GM18858 (cell line): ENCODE data around the gene ADAM17.

ENCODE experiments used
- ATAC-seq: cut with Tn5 transposase; IDR thresholded peaks from one replicate; pipeline ENCODE4 v1.9.1; 2021; ENCODE audit not compliant: unreplicated experiment

The ADAM17 gene

DNA sequence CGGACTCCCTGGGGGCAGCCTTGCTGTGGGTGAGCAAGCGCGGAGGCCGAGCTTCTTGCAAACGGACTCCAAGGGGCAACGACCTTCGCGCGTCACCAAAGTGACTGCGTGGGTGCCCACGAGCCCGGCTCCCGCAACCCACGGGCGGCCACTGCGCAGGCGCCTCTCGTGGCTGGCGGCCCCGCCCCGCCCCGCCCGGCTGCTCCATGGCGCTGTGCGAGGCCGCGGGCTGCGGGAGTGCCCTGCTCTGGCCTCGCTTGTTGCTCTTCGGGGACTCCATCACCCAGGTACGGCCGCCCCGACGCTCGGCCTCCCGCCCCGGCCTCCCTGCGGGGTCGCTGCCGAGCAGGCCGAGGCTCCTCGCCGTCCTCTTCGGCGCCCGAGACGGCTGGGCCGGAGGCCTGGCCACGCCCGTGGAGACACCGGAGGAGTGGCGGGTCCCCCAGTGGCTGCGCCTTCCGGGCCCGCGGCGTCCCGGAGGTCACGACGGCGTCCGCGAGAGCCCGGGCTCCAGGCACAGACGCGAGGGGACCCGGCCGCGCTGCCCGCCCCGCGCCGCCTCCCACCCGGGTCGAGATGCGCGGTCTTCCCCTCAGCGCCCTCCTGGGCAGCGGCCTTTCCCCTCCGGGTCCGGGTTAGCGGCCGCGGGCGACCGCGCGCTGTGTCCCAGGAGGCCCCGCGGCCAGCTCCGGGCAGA, 81.1 kb downstream of the ADAM17 start, which contains the start of gene IAH1:
IAH1 (plus strand) TSS at position 191 of the 697 bp plus-strand sequence; CDS start at position 207, 16 bp downstream.
- ATAC-seq: peak; percentile 67

DNA sequence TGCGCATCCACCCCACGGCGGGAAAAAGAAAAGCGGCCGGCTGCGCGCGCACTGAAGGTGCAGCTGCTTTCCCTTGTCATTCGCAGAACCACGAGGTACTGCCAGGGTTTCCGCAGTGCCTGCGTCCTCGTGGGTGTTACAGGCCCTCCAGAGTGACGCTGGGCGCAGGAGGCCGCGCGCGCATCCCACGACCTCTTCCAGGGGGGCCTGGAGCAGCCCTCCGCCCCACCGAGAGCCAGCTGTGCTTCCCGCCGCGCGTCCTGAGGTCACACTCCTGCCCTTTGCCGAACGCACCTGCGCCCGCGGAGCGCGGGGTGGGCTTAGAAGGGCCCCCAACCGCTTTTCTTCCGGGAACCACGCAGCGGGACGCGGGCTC, 81.7 kb downstream of the ADAM17 start:
- ATAC-seq: no peak

DNA sequence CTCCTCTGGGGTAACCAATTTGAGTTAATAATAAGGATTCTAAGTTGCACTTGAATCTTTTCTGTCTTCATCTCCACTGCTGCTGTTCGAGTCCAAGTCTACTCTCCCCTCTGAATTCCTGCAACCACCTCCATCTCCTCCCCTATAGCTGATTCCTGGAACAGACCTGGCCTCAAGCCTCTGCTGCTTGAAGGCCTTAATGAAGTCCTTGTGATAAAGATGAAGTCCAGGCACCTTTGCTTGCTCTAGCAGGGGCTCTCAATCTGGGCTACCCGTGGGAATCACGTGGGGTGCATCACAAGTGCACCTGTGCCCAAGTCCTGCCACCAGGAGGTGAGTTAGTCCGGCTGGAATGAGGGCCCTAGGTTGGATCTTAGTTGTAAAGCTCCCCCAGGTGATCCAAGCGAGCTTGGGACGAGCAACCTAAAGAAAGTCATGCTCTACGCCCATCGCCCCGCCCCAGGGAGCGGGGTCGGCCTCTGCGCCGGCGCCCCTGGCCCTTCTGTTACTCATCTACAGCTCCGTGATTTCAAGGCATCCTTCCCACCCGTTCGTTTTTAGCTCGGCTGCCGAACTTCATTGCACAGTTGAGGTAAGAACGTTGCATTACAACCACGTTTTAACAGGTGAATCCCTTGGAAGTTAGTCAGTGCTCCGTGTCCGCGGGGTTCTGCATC, 82.2 kb downstream of the ADAM17 start:
- ATAC-seq: no peak

DNA sequence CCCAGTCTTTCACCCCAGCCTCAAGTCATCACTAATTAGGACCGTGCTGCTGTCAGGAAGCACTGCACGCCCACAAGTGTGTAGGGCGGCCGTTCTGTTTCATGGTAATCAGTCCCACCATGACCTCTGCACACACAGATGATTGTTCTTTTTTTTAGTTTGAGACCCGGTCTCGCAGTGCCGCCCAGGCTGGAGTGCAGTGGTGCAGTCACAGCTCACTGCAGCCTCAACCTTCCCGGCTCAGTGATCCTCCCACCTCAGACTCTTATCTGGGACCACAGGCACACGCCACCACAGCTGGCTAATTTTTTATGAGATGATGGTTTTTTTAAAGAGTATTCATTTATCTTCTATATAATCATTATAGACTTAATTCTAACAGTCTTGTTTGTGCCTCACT, 83.1 kb downstream of the ADAM17 start:
- ATAC-seq: no peak

DNA sequence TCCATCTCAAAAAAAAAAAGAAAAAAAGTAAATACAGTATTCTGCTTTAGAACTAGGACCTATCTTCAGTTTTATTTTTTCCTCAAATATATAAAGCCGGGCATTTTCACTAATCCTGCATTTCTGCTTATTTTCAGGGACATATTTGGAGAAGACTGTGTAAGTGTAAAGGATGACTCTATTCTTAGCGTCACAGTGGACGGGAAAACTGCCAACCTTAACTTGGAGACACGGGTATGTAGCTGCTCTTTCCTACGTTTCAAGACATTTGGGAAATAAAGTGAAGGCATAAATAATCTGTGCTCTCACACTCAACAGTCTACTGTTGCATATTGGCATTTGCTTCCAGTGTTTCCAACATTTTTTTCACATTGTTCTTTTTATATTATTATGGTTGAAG, 84.4 kb downstream of the ADAM17 start:
- ATAC-seq: no peak

DNA sequence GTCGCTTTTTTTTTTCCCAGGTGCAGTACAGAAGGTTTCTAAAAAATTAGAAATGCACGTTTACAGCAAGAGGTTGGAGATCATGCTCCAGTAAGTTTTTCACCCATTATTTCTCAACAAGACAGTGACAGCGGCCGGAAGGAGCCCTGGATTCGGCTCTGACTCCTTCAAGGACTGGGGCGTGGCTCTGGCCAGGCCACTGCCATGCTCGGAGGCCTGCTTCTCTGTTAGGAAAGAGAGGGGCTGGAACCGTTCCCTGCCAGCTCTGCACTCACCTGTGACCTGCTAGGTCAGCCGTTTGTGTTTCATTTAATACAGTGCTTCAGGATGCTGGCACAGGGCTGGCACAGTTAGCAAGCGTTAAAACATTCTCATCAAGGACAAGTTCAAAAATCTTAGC, 87.9 kb downstream of the ADAM17 start:
- ATAC-seq: no peak

DNA sequence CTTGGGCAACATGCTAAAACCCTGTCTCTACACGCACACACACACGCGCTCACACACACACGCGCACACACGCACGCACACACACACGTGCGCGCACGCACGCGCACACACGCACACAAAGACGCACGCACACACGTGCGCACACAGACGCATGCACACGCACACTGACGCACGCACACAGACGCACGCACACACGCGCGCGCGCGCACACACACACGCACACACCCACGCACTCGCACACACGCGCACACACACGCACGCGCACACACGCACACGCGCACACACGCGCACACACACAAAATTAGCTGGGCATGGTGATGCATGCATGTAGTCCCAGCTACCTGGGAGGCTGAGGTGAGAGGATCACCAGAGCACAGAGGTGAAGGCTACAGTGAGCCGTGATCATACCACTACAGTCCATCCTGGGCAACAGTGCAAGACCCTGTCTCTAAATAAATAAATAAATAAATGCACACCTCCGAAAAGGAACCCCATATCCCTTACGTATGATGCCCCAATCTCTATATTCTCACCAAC, 89.4 kb downstream of the ADAM17 start:
- no peak for ATAC-seq

DNA sequence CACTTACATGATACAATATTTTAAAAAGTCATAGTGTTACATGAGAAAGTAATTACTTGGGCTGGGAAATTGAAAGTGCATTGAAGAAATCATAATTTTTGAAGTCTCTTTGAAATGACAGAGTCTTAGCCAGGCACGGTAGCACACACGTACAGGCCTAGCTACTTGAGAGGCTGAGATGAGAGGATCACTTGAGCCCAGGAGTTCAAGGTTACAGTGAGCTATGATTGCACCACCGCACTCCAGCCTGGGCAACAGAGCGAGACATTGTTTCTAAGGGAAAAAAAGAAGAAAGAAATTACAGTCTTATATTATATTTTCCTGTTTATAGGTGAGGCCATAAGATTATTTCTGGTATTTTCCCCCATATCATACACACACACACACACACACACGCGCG, 90.5 kb downstream of the ADAM17 start:
- ATAC-seq: no peak

DNA sequence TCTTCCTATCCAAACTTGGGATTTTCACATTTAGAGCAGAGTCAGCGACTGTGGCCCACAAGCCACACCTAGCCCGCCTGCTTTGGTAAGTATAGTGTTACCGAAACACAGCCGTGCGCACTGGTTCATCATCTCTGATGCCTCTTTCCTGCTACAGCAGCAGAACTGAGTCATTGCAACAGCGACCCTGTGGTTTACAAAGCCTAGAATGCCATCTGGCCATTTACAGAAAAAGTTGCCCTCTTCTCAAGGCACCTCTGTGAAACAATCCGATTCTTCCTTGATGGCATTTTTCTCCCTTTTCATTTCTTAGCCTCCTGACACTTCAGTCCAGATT, 92.0 kb downstream of the ADAM17 start:
- ATAC-seq: no peak

DNA sequence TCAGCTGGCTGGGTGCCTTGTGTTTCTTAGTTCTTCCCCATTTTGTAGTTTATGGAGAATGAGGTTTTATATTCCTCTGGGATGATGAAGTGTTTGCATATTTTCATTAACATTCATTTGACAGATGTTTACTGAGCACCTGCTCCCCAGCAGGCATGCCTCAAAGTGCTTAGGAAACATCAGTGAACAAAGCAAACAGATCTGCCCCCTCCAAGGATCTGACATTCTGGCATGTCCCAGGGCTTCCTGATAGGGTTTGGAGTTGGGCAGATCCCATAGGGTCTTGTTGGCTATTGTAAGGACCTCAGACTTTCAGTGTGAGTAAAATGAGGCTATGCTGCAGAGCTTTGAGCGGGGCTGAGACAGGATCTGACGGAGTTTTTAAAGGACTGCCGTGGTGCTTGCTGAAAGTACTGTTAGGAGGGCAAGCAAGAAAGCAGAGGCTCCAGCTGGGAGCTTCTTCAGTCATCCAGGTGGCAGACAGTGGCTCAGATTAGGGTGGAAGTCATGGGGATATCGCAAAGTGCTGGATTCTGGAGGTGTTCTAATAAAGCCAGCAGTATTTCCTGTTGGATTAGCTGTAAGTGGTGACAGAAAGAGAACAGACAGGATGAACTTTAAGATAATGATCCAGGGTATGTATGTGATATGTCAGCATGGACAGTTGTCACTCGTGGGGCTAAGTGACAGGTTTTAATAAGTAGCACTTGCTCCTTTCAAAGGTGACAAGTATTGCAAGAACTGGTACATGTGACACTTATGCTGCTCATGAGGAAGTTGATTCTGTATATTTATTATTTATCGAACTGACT, 92.5 kb downstream of the ADAM17 start:
- no peak for ATAC-seq

DNA sequence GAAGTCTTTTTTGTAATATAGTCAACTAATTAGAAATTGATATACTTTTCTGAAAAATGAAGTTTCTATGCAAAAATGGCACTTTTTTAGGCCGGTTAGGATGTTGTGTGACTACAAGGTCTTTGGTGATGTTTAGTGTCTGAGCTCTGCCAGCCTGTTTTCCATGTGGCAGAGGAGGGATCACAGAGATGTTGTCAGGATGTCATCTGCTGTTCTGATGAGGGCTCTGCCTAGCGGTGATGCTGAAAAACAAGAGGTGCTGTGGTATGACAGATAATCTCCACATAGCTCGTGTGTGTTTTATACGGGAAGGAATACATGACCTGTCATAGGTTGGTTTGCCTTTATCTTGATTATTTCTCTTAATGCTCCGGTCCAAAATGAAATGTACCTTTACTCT, 93.3 kb downstream of the ADAM17 start:
- ATAC-seq: no peak

DNA sequence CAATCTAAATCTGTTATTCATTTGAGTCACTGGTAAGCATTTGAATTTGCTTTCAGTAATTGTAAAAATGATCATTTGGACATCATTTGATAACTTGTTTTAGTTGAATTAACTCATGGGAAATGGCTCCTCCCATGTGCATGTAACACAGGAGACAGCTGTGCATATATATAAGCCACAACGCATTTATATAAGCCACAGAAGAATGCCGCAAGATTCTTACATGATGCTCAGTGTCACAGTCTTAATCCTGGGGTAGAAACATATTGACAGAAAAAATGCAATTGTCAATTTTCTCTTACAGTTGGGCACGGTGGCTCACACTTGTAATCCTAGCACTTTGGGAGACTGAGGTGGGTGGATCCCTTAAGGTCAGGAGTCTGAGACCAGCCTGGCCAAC, 94.6 kb downstream of the ADAM17 start:
- ATAC-seq: no peak

DNA sequence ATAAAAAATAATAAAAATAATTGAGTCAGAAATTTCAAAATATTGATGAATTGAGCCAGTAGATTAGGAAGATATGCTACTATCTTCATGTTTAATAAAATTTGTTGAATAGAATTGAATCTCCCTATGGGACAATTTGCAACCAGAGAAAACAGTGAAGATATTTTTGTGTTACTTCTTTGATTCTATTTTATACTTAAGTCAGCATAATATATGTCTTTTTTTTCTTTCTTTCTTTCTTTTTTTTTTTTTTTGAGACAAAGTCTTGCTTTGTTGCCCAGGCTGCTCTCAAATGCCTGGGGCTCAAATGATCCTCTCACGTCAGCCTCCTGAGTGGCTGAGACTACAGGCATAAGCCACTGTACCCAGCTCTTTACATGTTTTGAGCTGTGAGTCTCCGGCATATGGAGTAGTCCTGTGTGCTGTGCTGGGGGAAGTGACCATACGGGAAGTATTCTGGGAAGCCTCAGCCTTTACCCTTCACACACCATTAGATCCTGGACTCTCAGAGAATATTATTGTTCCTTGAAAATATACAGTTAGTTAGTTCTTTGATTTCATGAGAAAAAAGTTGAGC, 95.1 kb downstream of the ADAM17 start:
- ATAC-seq: no peak

DNA sequence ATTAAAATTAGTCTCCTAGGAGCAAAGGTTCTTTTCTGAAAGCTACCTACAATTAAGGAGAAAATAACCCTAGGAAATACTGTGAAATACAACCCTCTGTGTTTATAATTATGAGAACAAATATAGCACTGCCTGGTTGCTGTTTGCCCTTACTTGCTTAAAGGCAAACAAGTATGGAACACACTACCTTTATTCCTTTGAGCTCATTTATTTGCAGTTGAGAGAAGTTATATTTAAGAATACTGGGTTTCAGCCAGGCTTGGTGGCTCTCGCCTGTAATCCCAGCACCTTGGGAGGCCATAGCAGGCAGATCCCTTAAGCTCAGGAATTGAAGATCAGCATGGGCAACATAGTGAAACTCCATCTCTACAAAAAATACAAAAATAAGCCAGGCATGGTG, 104.4 kb downstream of the ADAM17 start:
- no peak for ATAC-seq

DNA sequence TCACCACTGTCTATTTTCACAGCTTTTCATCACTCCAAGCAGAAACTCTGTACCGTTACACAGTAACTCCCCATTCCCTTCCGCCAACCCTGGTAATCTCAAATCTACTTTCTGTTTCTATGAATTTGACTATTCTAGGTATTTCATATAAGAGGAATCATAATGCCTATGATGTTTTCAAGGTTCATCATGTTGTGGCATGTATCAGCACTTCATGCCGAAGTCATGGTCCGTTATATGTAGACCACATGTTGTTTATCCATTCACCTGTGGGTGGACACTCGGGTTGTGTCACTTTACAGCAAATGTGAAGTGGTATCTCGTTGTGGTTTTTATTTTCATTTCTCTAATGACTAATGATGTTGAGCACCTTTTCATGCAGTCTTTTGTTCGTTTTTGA, 110.5 kb downstream of the ADAM17 start:
- no peak for ATAC-seq

DNA sequence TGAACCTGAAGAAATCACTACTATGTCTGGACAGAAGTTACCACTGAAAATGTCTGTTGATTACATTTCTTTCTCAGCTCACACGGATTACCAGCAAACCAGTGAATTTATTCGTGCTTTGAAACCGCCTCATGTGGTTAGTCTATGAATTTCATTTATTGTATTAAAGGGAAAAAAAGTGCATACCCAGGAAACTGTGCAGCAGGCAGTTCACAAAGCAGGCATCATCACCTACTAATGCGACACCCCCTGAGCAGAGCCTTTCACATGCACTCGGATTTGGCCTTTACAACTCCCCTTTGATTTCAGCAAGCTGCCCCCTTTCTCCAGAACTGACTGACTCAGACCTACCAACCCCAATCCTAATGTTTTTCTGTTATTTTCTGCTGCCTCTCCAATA, 112.1 kb downstream of the ADAM17 start:
- ATAC-seq: no peak

DNA sequence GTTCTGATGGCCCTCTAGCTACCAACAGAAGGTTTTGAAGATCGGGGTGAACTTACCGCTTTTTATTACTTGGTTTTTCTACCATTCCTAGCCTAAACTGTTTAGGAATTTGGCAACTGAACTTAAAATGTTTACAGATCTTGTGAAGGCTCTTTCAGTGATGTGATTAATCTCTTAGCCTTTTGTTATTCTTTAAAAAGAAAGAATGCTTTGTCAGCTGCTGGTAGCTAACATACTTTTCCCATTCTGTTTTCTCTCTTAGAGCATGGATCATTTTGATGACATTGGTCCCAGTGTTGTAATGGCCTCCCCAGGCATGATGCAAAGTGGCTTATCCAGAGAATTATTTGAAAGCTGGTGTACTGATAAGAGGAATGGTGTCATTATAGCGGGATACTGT, 114.1 kb downstream of the ADAM17 start:
- no peak for ATAC-seq

DNA sequence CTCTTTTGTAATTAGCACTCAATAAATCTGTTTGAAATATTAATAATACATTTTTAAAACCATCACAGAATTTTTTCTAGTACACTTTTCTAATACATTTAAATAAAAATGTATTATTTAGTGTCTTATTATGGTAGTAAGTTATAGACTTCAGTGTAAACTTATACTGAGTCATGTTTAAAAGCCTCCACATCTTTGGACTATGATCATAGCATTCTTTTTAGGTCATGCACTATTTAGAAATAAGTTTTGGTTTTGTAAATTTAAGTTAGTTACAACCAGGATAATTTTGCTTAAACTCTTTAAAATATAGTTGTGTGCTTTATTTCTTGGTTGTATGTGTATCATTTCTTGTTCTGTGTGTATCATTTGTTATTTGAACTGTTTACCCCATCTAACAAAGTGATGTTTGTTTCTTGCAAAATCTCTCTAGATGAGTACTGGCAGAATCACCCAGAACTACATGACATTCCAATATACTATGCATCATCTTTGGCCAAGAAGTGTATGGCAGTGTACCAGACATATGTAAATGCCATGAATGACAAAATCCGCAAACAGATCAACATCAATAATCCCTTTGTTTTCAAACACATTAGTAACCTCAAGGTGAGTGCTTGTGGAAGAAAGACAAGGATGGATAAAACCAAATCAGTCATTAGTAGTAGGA, 115.4 kb downstream of the ADAM17 start:
- no peak for ATAC-seq

DNA sequence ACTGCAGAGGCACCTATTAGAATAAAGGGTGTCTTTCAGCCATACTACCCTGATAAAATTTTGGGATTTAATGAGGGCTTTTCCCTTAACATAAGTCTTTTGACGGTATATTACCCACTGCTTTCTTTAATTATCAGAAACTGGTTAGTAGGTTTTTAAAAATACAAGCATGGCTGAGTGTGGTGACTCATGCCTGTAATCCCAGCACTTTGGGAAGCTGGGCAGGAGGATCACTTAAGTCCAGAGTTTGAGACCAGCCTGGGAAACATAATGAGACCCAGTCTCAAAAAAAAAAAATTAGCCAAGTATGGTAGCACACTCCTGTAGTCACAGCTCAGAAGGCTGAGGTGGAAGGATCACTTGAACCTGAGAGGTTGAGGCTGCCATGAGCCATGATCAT, 116.1 kb downstream of the ADAM17 start:
- ATAC-seq: no peak
